HG03097 (cell line): ENCODE data around the gene ZIC5.

Source experiments
- ATAC-seq: cut with Tn5 transposase; IDR thresholded peaks from one replicate; pipeline ENCODE4 v1.9.1; 2021; ENCODE audit not compliant: unreplicated experiment, low FRiP score

Gene ZIC5

GRCh38 chr13:99941086-99941485 lies 30.5 kb downstream of the ZIC5 start:
- ATAC-seq: no peak

- no peak for ATAC-seq
These were observed 32.9 kb downstream of the ZIC5 start for GRCh38 chr13:99938635-99939034.

GRCh38 chr13:99935772-99936171 lies 35.8 kb downstream of the ZIC5 start:
- ATAC-seq: no peak

GRCh38 chr13:99932912-99933311 lies 38.7 kb downstream of the ZIC5 start:
- no peak for ATAC-seq

- ATAC-seq: no peak
These were observed 40.6 kb downstream of the ZIC5 start for GRCh38 chr13:99930925-99931324.

GRCh38 chr13:99929866-99930265 lies 41.7 kb downstream of the ZIC5 start:
- ATAC-seq: no peak

DNA sequence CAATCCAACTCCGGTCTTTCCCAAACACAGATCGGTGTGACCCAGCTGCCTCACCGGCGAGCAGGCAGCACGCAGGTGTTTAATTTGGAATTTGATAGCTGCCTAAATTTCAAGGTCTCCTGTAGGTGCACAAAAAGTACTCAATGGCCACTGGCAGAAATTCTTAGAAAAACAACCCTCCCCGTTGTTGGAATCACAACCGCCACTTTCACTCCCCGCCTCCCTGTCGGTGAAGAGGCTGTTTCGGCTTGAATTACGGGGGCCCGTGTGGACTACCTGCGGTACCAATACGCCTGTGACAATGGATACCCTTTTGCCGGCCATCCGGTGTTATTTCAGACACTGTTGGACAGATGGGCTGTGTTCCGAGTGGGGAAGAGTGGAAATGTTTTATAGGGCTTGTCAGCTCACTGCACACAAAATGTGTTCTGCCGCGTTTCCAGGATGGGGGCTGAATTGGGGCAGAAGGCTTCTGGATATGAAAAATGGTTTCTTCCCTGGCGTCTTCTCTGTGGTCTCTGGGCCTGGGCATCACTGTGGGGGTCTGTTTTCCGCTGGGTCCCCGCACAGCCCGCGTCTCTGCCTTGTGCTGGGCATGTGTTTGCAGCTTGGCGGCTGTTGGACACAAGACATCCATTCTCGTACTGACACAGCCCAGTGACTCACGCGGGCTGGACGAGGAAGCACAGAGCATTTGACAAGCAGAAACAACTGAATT lies 45.4 kb downstream of the ZIC5 start:
- no peak for ATAC-seq

DNA sequence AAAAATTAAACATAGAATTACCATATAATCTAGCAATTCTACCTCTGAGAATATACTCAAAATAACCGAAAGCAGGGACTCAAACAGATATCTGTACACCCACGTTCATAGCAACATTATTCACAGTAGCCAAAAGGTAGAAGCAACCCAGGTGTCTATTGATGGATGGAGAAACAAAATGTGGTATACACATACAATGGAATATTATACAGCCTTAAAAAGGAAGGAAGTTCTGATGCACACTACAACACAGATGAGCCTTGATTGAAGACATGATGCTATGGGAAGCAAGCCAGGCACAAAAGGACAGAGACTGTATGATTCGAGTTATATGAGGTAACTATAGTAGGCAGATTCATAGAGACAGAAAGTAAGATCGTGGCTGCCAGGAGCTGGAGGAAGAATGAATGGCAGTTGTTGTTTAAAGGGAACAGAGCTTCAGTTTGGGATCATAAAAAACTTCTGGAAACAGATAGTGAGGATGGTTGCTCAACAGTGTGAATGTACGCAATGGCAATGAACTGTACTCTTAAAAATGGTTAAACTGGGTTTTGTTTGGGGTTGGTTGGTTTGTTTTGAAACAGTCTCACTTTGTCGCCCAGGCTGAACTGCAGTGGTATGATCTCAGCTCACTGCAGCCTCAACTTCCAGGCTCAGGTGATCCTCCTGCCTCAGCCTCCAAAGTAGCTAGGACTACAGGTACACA lies 47.5 kb downstream of the ZIC5 start:
- ATAC-seq: no peak

- no peak for ATAC-seq
These were observed 48.7 kb downstream of the ZIC5 start for GRCh38 chr13:99922631-99923404.

GRCh38 chr13:99919132-99919531 lies 52.4 kb downstream of the ZIC5 start:
- ATAC-seq: no peak

DNA sequence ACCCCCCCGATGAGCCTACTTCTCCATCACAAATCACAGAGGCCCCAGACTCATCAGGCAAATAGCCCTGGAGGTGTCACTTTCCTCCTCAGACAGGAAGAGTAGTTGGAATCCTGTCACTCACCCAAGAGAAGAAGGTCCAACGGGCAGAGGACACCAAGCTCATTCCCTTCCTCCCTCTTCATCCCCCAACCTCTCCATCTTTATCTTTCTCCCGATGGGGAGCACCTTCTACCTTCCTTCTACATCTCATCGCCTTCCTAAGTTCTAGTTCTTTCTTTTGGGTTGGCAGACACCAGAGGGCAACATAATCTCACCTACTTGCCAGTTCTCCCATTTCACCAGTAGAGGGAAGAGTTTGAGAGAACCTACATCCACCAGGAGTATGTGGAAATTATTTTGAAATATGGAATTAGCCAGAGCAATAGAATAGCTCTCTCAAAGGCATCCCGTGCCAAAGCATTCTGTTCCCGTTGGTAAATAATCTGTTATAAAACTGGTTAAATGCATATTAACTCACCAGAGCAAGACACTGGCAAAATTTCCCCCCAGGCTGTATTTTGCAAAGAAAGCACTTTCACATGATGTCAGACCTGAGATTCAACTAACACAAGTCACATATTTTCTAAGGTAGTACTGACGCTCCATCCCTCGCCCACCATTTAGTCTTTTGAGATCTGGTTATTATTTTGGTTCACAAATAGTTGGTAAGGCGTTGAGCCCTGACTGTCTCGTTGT lies 55.0 kb downstream of the ZIC5 start:
- no peak for ATAC-seq

DNA sequence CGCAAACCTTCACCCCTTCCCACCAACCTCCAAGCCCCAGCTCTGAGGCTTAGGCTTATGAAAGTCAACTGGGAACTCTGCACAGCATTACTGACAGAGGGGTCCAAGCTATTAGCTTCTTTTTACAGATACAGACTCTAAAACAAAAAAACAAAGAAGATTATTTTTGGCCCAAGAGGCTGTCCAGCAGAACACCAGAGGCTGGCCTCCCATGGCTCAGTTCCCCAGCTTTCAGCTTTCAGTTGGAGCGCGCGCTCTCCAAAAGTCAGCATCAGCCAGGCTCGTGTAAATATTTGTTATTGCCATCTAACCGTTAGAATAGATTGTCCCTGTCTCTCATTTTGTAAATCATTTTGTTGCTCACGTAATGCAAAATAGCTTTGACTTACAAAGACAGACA lies 58.4 kb downstream of the ZIC5 start:
- ATAC-seq: no peak
